Measurements from ENCODE around the gene PEAR1.

PEAR1 gene

DNA sequence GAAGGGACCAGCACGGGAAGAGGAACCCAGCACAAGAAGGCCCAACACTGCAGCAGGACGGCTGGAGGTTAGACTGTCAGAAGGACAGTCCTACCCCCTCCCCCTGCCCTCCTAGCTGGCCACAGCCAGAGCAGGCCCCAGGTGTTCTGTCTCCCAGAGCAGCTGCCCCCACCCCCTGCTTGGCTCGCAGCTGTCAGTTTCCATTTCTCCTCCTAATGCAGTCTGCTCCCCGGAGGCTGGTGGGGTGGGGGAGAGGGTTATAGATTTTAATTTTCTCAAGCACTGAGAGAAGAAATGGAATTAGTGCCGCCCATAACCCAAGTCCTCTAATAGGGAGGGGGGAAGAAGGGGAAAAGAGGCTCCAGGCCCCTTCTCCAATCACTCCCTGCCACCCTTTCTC, 13.0 kb upstream of the PEAR1 start:
- in situ Hi-C loops (cut with HindIII; ENCODE audit: low sequenced_read_pairs), result no loop called here

DNA sequence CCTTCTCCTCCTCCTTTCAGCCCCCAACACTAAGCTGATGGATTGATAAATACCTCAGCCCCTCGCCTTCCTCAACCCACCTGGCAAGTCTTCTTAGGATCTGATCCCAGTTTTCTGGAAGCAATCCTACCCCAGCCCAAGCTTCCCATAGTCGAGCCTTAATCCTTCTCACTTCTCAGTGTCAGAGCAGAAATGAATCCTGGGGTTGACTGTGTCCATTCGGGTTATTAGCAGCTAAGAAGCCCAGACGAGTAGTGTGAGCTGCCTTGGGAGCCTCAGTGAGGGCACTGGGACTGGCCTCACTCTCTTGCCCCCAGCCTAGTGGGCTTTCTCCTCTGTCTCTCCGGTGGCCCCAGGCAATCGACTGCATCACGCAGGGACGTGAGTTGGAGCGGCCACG, 12.4 kb upstream of the PEAR1 start:
- in situ Hi-C loops (cut with HindIII; ENCODE audit: low sequenced_read_pairs), result no loop called here

DNA sequence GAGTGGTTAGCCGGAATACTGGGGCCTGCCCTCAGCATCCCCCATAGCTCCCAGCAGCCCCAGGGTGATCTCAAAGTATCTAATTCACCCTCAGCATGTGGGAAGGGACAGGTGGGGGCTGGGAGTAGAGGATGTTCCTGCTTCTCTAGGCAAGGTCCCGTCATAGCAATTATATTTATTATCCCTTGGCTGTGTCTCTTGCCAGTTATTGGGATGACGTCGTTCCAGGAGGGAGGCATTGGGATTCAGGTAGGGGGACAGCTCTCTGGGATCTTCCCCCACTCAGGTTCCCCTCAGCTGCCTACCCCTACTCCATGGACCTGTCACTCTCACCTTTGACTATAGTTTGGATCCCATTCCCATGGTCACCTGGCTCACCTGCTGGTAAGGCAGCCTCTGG, 11.9 kb upstream of the PEAR1 start:
- in situ Hi-C loops (cut with HindIII; ENCODE audit: low sequenced_read_pairs), result no loop called here

DNA sequence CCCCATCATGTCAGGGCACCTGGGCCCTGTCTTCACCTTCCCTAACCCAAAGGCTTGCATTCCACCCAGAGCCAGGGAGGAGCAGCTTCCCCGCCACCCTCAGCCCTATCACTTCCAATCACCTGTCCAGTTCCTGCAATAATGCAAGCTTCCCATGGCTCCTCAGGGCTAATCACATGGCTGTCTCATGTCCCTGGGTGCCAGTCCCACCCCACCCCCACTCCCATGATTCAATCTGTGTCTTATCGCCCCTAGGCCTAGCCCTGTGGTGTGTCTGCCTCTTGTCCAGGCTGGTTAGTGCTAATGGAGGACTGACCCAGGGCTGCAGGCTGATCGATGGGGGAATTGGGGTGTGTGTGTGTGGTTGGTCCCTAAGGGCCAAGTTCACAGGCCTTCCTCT, 11.0 kb upstream of the PEAR1 start:
- in situ Hi-C loops (cut with HindIII; ENCODE audit: low sequenced_read_pairs), result no loop called here

DNA sequence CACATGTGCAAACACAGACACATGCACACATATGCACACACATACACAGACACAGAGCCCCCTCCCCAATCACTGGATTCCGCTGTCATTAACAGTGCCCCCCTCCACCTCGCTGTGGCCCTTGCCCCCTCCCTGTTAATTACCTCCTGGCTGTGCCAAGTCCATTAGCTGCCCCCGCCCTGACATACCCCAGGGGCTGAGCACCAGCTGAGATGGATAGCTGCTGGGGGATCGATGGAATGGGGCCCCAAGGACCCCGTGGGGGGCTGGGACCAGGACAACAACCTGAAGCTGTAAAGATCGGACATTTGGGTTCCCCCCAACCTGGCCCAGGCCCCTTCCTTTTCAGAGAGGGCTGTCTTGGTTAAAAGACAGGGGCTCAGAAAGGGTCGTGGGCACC, 9.6 kb upstream of the PEAR1 start:
- in situ Hi-C loops (cut with HindIII; ENCODE audit: low sequenced_read_pairs), result no loop called here

DNA sequence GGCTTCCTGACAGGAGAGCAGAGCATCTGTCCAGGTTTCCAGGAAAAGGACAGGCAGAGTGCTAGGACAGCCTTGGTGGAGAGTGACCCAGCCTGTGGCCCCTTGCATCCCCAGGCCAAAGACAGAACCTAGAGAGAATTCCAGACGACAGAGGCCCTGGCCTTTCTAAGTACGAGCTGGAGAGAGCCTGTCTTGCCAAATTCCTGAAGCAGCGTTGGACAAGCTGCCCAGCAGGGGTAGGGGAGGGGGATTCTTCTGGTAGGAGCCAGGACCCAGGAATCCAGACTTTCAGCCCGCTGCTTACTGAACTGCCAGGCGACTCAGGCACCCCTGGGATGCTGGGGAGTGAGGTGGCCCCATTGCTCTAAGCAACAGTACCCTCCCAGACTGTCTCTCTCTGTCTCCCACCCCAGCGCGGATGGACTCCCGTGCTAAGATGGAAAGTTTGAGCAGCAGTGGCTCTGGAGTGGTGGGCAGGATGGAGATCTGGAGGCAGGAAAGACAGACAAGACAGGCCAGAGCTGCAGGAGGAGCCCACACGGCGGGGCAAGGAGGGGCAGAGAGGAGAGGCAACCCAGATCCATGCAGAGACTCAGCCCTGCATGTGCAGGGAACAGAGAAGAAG, 8.8 kb upstream of the PEAR1 start:
- in situ Hi-C loops (cut with HindIII; ENCODE audit: low sequenced_read_pairs), result no loop called here

DNA sequence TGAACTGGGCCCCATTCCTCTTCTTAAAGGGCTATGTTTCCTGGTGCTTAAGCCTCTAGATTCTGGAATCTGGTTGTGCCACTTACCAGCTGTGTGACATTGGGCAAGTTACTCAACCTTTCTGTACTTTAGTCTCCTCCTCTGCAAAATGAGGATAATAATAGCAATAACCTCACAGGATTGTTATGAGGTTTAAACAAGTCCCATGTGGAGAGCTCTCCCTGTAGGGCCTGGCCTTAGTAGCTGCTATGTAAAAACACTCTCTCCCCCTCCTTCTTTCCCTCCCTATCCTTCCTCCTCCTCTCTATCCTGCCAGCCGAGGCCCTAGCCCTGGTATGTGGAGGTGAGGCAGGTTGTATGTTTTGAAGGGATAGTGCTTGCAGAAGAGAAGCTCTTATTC, 8.2 kb upstream of the PEAR1 start:
- in situ Hi-C loops (cut with HindIII; ENCODE audit: low sequenced_read_pairs), result no loop called here

DNA sequence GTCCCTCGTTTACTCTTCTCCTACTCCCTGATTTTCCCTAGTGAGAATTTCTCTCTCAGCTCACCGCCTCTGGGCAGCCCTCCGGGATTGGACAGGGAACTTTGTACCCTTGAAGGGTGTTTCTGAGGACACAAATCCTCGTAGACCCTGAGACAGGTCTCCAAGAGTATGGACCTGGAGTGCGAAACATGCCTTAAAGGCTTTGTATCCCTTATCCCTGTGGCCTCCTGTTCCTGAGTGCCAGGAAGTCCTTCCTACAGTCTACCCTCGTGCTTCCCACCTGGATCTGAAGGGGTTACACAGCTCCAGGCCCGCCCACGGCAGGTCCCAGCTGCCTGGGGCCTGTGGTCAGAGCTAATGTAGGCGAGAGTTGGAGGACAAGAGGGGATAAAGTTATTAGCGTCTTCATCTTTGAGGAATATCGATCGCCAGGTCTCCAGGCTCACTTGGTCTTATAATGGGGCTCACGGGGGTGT, 7.6 kb upstream of the PEAR1 start:
- in situ Hi-C loops (cut with HindIII; ENCODE audit: low sequenced_read_pairs), result no loop called here

DNA sequence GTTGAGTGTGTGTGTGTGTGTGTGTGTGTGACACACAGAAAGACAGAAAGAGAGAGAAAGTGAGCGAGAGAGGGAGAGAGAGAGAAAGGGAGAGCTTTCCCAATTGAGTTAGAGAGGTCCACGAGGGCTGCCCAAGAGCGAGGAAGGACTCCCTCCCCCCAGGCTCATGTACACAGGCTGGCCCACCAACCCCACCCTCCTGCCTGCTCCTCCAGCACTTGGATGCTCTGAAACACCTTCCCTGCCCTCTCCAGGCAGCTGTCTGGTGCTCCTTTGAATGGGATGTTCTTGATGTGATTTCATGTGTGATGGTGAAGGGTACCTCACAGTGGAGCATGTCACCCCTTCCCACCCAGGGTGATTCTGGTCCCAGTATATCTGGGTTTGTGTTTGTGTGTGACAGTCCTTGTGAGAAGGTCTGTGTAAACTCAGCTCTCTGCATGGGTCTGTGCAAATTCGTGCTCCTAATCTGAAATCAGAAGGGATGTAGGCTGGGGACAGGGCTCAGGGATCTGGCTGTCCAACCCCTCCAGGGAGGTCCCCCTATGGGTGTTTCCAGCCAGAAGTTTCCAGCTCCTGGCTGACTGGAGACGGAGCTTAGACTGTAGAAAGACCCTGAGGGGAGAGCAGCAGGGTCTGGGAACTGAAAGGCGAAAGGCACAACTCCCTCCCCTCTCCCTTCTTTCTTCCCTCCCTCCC, 6.8 kb upstream of the PEAR1 start:
- in situ Hi-C loops (cut with HindIII; ENCODE audit: low sequenced_read_pairs), result no loop called here

DNA sequence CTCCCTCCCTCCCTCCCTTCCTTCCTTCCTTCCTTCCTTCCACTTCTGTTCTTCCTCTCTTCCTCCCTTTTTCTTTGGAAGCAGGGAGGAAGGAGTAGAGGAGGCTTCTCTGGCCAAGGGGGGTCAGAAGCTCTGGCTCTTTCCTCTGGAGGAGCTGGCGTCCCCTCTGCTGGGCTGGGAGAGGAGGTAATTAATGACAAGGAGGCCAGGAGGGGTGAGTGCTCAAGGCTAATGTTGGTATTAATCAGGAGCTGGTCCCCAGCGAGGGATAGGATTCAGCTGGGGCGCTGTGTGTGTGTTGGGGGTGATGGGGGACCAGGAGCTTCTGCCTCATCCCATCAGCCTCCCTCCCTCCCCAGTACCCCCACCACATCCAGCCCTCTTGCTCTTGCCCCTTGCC, 6.2 kb upstream of the PEAR1 start:
- in situ Hi-C loops (cut with HindIII; ENCODE audit: low sequenced_read_pairs), result no loop called here

DNA sequence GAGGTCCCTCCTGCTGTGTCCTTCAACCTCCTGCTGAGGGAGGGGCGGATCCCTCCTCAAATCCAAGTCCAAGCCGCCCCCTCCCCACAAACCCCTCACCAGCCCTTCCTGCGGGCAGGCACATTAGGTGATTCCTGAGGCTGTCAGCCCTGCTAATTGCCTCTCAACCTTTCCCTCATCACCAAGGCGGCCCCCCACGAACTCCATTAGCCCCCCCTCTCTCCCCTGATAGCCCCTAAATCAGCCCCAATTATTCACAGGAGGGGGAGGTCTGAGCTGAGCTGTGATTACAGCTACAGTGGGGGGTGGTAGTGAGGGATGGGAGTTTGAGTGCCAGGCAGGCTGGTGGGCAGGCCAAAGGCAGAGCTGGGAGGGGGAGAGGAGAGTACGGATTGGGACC, 5.8 kb upstream of the PEAR1 start:
- in situ Hi-C loops (cut with HindIII; ENCODE audit: low sequenced_read_pairs), result no loop called here

DNA sequence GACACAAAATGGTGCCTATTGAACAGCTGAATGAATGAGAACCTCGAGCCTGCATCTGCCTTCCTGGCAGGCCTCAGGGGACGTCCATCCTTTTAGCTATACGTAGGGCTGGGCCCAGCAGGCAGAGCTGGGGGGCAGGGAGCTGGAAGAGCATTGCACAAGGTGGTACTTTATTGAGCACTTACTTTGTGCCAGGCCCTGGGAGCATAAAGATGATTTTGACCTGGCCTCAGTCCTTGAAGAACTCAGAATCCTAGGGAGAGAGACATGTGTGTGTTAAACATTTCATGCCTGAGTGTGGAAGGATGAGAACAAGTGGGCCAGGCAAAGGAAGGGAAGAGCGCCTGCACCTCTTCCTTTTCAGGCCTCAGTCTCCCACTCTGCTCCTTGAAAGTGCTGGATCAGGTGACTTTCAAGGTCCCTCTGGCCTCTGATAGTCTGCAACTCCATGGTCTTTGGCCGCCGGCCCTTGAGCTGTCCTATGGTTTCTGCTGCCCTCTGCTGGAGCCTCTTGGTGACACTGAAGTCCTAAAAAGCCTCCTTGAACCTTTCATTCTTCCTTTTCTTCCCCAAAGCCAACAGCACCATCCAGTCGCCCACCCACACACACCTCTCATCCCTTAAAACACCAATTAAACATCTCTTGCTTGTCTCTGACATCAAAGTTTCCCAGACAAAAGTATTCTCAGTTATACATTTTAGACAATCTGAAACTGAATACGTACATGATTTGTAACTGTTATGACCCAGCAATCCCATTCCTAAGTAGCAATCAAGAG, 3.5 kb upstream of the PEAR1 start:
- in situ Hi-C loops (cut with HindIII; ENCODE audit: low sequenced_read_pairs), result loop anchor here (5.0 to 10.0 kb wide), 2 partner anchors 48 to 75 kb away; no protein-coding TSS in a partner anchor

DNA sequence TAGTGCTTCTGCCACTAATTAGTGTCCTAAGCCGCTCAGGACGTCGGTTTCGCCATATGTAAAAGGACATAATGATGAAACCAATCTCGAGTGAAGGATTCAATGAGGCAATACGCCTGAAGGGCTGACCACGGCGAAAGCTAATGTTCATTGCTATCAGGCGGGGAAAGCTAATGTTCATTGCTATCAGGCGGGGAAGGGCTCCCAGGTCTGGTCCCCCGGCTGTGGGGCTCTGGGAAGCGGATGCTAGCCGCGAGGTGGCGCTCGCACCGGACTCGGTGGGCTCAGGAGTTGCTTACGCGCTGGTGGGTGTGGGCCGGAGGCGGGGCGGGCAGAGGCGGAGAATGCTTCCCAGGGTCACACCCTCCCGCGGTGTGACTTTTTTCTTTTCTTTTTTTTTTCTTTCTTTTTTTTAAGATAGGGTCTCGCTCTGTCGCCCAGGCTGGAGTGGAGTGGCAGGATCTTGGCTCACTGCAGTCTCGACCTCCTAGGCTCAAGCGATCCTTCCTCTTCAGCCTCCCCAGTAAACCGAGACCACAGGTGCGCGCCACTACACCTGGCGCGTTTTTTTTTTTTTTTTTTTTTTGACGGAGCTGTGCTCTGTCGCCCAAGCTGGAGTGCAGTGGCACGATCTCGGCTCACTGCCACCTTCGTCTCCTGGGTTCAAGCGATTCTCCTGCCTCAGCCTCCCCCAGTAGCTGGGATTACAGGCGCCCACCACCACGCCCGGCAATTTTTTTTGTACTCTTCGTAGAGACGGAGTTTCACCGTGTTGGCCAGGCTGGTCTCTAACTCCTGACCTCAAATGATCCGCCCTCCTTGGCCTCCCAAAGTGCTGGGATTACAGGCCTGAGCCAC, 1.1 kb upstream of the PEAR1 start:
- in situ Hi-C loops (cut with HindIII; ENCODE audit: low sequenced_read_pairs), result loop anchor here (5.0 to 10.0 kb wide), 2 partner anchors 50 to 72 kb away; no protein-coding TSS in a partner anchor

DNA sequence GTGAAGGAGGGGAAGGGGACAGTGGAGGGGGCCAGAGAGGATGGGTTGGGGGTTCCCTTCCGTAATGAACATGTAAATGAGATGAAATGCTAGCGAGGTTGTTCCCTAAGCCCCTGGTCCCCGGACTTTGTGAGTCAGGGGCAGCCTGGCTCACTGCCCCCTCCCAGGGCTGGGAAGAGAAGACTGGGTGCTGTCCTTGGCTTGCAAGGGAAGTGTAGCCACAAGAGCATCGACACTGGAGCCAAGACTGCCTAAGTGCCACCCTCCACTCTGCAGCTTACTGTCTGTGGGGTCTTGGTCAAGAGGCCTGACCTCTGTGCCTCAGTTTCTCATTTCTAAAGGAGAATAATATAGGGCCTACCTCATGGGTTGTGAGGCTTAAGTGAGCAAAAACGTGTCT, 483 bp downstream of the PEAR1 start:
- in situ Hi-C loops (cut with HindIII; ENCODE audit: low sequenced_read_pairs), result loop anchor here (5.0 to 10.0 kb wide), 2 partner anchors 52 to 71 kb away; no protein-coding TSS in a partner anchor

DNA sequence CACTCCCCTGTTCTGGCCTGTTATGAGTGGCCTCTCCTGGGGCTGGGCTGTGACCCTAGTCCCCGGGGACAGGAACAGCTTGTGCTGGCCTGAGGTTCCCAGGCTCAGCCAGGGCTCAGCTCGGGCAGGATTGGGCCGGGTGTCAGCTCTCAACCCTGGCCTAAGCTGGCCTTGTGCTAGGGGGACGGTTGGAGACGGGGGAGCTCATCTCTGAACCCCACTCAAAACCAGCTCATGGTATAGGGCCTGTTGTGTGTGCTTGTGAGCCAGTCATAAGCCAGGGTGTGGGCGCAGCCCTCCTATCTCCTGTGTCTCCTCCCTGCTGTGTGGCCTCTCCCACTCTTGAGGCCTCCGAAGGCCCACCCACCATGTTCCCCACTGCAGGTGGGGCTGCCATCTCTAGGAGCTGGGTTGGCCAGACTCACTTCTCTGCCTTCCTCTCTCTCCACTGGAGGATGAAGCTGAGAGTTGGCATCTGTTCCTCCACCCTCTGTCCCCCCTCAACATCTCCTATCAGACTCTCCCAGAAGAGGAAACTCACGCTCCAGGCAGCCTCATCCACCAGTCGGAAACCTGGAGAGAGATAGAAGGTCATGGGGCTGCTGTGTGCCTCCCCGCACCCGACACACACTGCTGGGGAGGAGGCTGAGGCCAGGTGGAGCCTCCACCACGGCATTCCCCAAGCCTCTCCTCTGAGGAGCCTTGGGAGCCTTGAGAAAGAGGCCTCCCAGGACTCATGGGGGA, 1.4 kb downstream of the PEAR1 start:
- in situ Hi-C loops (cut with HindIII; ENCODE audit: low sequenced_read_pairs), result loop anchor here (5.0 to 10.0 kb wide), 2 partner anchors 53 to 70 kb away; no protein-coding TSS in a partner anchor

DNA sequence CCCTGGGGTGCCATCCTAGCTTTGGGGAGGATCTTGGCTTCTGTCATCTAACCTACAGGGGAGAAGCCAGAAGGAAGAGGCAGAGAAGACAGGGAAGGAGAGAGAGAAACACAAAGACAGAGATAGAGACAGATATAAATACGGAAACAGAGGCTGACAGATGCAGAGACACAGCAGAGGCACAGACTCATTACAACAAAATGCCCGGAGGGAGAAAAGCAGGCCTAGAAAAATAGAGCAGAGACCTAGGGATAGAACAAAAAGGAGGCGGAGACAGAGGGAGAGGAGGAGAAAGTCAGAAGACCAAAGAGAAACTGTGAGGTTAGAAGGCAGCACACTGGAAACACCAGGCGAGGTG, 1.9 kb downstream of the PEAR1 start:
- in situ Hi-C loops (cut with HindIII; ENCODE audit: low sequenced_read_pairs), result loop anchor here (10.0 kb wide), 1 partner anchor 69 kb away; no protein-coding TSS in a partner anchor

DNA sequence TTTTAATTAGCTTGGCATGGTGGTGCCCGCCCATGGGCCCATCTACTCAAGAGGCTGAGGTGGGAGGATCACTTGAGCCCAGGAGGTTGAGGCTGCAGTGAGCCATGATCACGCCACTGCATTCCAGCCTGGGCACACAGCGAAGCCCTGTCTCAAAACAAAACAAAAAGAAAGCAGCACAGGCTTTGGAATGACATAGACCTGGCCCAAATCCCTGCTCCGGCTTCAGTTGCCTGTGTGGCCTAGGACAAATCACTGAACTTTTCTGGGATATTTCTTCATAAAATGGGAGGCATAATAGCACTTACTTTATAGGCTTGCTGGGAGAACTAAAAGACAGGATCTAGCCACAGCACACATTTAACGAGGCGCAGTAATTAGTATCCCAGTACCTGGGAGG, 2.4 kb downstream of the PEAR1 start:
- in situ Hi-C loops (cut with HindIII; ENCODE audit: low sequenced_read_pairs), result loop anchor here (10.0 kb wide), 1 partner anchor 69 kb away; no protein-coding TSS in a partner anchor

DNA sequence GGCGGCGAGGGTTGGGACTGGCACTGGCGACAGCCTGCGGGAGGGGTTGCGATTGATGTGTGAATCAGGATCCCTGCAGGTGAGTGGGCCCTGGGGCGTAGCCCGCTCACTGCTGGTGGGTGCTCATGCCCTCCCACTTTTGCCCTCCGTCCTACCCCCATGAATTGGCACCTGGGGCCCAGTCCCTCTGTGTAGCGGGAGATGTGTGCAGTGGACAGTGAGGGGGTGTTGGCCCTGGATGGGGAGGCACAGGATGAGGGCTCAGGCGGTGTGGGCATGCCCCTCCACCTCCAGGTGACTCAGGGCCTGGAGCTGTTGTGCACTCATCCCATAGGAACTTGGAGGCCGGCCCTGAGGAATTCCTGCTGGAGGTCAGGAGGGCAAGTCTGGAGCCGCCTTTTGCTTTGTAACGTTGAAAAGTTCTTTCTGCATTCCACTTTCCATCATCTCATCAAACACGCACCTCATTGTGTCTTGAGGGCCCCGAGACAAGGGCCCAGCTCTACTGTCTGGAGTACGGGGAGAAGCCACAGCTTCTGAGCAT, 3.0 kb downstream of the PEAR1 start:
- in situ Hi-C loops (cut with HindIII; ENCODE audit: low sequenced_read_pairs), result loop anchor here (10.0 kb wide), 1 partner anchor 68 kb away; no protein-coding TSS in a partner anchor

DNA sequence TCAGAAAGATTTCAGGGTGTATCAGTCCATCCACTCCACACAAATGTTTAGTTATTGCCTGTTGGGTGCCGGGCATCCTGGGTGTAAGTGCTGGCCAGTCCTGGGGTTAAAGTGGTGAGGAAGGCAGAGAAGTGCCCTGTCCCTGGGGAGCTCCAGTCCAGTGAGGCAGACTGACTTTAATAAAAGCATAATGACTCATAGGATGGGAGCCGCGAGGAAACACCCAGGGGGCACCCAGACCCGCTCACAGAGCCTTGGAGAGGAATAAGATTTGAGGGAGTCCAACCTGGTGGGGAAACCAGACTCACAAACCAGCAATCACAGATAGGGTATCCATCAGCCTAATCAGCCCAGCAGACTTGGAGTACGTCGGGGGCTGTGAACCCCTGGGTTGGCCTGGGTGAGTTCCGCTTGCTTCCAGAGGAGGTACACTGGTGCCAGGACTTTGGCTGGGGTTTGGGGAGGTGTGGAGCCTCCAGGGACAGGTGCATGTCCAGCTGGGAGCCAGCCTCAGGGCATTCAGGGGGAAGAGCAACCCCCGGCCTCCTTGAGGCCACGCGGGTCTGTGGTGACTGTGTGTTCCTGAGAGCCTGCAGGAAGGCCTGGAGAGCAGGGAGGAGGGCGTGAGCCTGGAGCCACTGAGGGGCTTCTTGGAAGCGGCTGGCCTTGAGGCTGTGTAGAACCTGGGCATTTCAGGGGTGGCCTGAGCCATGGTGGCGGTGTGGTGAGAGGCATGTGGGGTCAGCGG, 3.7 kb downstream of the PEAR1 start:
- in situ Hi-C loops (cut with HindIII; ENCODE audit: low sequenced_read_pairs), result loop anchor here (10.0 kb wide), 1 partner anchor 68 kb away; no protein-coding TSS in a partner anchor

Measured in endothelial cell of hepatic sinusoid (primary cell).